SU-DHL-6 (cell line): ENCODE data around the gene OXA1L.

Source experiments
- H2AFZ ChIP-seq: fragments of 200-600 bp; sonication (generic); 2 replicates; pipeline ENCODE4 v1.6.1; 2014; ENCODE audit warnings: low read depth, mild to moderate bottlenecking, moderate library complexity, mixed read lengths, antibody characterized with exemption, low read length; ENCODE audit not compliant: severe bottlenecking
- H3F3A ChIP-seq: fragments of 200-600 bp; shearing (Covaris generic); 2 replicates; pipeline ENCODE4 v1.6.0; 2016; ENCODE audit warnings: antibody characterized with exemption, mild to moderate bottlenecking; ENCODE audit not compliant: insufficient read depth
- H3K27ac ChIP-seq: fragments of 200-600 bp; sonication (generic); 2 replicates; pipeline ENCODE4 v1.5.1; 2016; ENCODE audit warnings: low read depth, mild to moderate bottlenecking, low read length, moderate library complexity, mixed read lengths
- H3K27me3 ChIP-seq: fragments of 200-600 bp; sonication (generic), shearing (Covaris generic); 2 replicates; pipeline ENCODE4 v1.6.0; 2014; ENCODE audit warnings: mild to moderate bottlenecking, low read length
- H3K36me3 ChIP-seq: fragments of 200-600 bp; sonication (generic); 2 replicates; pipeline ENCODE4 v1.6.1; 2014; ENCODE audit warnings: mild to moderate bottlenecking, low read length, mixed read lengths
- H3K4me2 ChIP-seq: fragments of 300-600, 200-600 bp; shearing (Covaris generic), sonication (generic); 2 replicates; pipeline ENCODE4 v1.6.0; 2014; ENCODE audit warnings: low read length, low read depth, mild to moderate bottlenecking; ENCODE audit not compliant: poor library complexity, severe bottlenecking
- H3K4me3 ChIP-seq: fragments of 200-600 bp; sonication (generic); 2 replicates; pipeline ENCODE4 v1.5.1; 2014; ENCODE audit warnings: antibody characterized with exemption, low read length, mild to moderate bottlenecking, mixed read lengths; ENCODE audit not compliant: insufficient read depth, poor library complexity, severe bottlenecking
- H3K79me2 ChIP-seq: fragments of 200-600 bp; sonication (generic); 2 replicates; pipeline ENCODE4 v1.6.1; 2014; ENCODE audit warnings: mild to moderate bottlenecking, low read length, moderate library complexity; ENCODE audit not compliant: insufficient read depth
- H3K9ac ChIP-seq: fragments of 200-600 bp; sonication (generic); 2 replicates; pipeline ENCODE4 v1.7.0; 2014; ENCODE audit warnings: mild to moderate bottlenecking, low read length
- H3K9me2 ChIP-seq: fragments of 200-600 bp; sonication (generic); replicated peaks from 2 replicates; pipeline ENCODE4 v1.6.1; 2014; ENCODE audit warnings: low read length; ENCODE audit not compliant: insufficient read depth
- H3K9me3 ChIP-seq: fragments of 200-600 bp; sonication (generic); 2 replicates; pipeline ENCODE4 v1.6.1; 2014; ENCODE audit warnings: low read length, mixed read lengths; ENCODE audit not compliant: insufficient read depth
- H4K20me1 ChIP-seq: fragments of 200-600 bp; sonication (generic); 2 replicates; pipeline ENCODE4 v1.6.1; 2014; ENCODE audit warnings: low read depth, mild to moderate bottlenecking, antibody characterized with exemption, low read length, moderate library complexity, mixed read lengths
- CTCF ChIP-seq: fragments of 200-600 bp; sonication (generic); IDR thresholded peaks from one replicate; pipeline ENCODE4 v1.5.1; 2017; ENCODE audit warnings: antibody characterized with exemption, mild to moderate bottlenecking, low read length, moderate library complexity; ENCODE audit not compliant: insufficient read depth, poor library complexity, severe bottlenecking
- EZH2phosphoT487 ChIP-seq: fragments of 200-600 bp; sonication (generic), shearing (Covaris generic); conservative IDR thresholded peaks from 2 replicates; pipeline ENCODE4 v1.6.1; 2018; ENCODE audit warnings: mild to moderate bottlenecking, antibody characterized with exemption, low read length, moderate library complexity, mixed read lengths

The OXA1L gene

DNA sequence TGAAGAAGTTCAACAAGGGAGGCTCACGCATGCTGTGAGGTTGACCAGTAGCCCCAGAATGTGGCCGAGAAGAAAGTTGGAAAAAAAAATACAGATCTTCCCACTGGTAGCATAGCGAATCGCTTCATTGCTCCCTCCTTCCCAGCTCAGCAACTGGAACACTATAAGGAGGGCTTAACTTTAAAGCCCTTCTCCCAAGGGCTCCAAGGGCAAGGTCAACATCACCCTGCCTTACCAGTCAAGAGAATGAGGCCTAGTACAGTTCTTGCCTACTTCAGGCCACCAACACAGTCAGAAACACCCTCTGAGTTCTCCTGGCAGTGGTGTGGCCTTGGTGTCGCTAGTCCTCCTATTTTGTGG lies 14.4 kb downstream of the OXA1L start:
- Histone ChIP-seq H3K4me3 (no peak overlapping the region), H3K27me3 (no peaks in the 10 kb centered on the region), H4K20me1 (no peaks in the 10 kb centered on the region), H3K9me3 (no peaks in the 10 kb centered on the region), H3K9me2 (no peaks in the 10 kb centered on the region), H3K9ac (no peak overlapping the region; the same call in 1 of the 2 replicates), H3K36me3 (no peaks in the 10 kb centered on the region), H2AFZ (no peak overlapping the region), H3F3A (peaks cover 6% of the 10 kb centered on the region; the same call in 1 of the 2 replicates), H3K4me2 (no peak overlapping the region), H3K27ac (peak overlapping the region; percentile 9; the same call in 1 of the 2 replicates), H3K79me2 (no peaks in the 10 kb centered on the region)
- no peak for TF ChIP-seq CTCF
- TF ChIP-seq EZH2phosphoT487: no peak

GRCh38 chr14:22781301-22781991 lies 15.0 kb downstream of the OXA1L start:
- H3K36me3 ChIP-seq: no peaks in the 10 kb centered on the region
- H3K4me2 ChIP-seq: no peak overlapping the region
- H3K9me3 ChIP-seq: no peaks in the 10 kb centered on the region
- H2AFZ ChIP-seq: no peak overlapping the region
- H3K27me3 ChIP-seq: no peaks in the 10 kb centered on the region
- TF ChIP-seq EZH2phosphoT487 (no peak), CTCF (no peak)
- H3K4me3 ChIP-seq: no peak overlapping the region
- peak overlapping the region; percentile 9; the same call in 1 of the 2 replicates for H3K27ac ChIP-seq
- no peaks in the 10 kb centered on the region for H4K20me1 ChIP-seq
- H3K9ac ChIP-seq: no peak overlapping the region; the same call in 1 of the 2 replicates
- no peaks in the 10 kb centered on the region for H3K9me2 ChIP-seq
- H3F3A ChIP-seq: peaks cover 6% of the 10 kb centered on the region; the same call in 1 of the 2 replicates
- H3K79me2 ChIP-seq: no peaks in the 10 kb centered on the region

DNA sequence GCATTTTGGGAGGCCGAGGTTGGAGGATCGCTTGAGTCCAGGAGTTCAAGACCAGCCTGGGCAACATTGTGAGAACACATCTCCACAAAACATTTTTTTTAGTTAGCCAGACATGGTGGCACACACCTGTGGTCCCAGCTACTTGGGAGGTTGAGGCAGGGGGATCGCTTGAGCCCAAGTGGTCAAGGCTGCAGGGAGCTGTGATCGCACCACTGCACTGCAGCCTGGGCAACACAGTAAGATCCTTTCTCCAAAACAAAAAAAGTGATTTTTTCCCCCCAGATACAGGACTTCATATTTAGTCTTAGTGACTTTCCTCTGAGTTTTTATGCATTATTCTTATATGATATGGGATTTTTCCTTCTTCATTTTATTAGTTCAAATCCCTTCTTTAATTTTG lies 20.2 kb downstream of the OXA1L start:
- H3K36me3 ChIP-seq: no peaks in the 10 kb centered on the region
- no peaks in the 10 kb centered on the region for H3K9me2 ChIP-seq
- H3K9ac ChIP-seq: no peak overlapping the region
- H2AFZ ChIP-seq: no peak overlapping the region
- peak overlapping the region; percentile 37 for H3K4me2 ChIP-seq
- H3F3A ChIP-seq: peaks cover 12% of the 10 kb centered on the region
- TF ChIP-seq EZH2phosphoT487 (no peak), CTCF (no peak)
- H3K27me3 ChIP-seq: no peaks in the 10 kb centered on the region
- H3K4me3 ChIP-seq: no peak overlapping the region
- no peaks in the 10 kb centered on the region; the same call in 1 of the 2 replicates for H3K79me2 ChIP-seq
- H3K9me3 ChIP-seq: no peaks in the 10 kb centered on the region
- H4K20me1 ChIP-seq: no peaks in the 10 kb centered on the region
- H3K27ac ChIP-seq: no peak overlapping the region
